HG03095 (cell line): ENCODE measurements around the gene RNPS1.
A peak's percentile ranks its signal among the peaks of the same experiment; 100 is the strongest.
"Not testable (repeated sequence)": the region's sequence is repeated elsewhere in the genome, so short reads cannot be mapped to it uniquely, and the experiment has no call there.

Experiments used
- ATAC-seq: cut with Tn5 transposase; IDR thresholded peaks from one replicate; pipeline ENCODE4 v1.9.1; 2021; ENCODE audit warnings: moderate library complexity; ENCODE audit not compliant: unreplicated experiment

RNPS1 gene

GRCh38 chr16:2282866-2283555 is 15.1 kb upstream of the RNPS1 start:
- no peak for ATAC-seq

- no peak for ATAC-seq
Measured at GRCh38 chr16:2282262-2282661, 14.3 kb upstream of the RNPS1 start.

GRCh38 chr16:2280981-2281542 is 13.1 kb upstream of the RNPS1 start:
- no peak for ATAC-seq

- no peak for ATAC-seq
Measured at GRCh38 chr16:2280461-2280860, 12.5 kb upstream of the RNPS1 start.

GRCh38 chr16:2278956-2279800 is 11.3 kb upstream of the RNPS1 start:
- no peak for ATAC-seq

- no peak for ATAC-seq
Measured at GRCh38 chr16:2278272-2278608, 10.3 kb upstream of the RNPS1 start.

- ATAC-seq = no peak
Measured at GRCh38 chr16:2277466-2278271, 9.7 kb upstream of the RNPS1 start.

- no peak for ATAC-seq
Measured at GRCh38 chr16:2276368-2277195, 8.7 kb upstream of the RNPS1 start.

- ATAC-seq = no peak
Measured at GRCh38 chr16:2275476-2276367, 7.8 kb upstream of the RNPS1 start.

- ATAC-seq = no peak
Measured at GRCh38 chr16:2273931-2274330, 6.0 kb upstream of the RNPS1 start.

GRCh38 chr16:2273484-2273883 is 5.6 kb upstream of the RNPS1 start:
- no peak for ATAC-seq

GRCh38 chr16:2271848-2272461 is 4.0 kb upstream of the RNPS1 start:
- ATAC-seq = no peak

- ATAC-seq = no peak
Measured at GRCh38 chr16:2270588-2271470, 2.9 kb upstream of the RNPS1 start.

- ATAC-seq = no peak
Measured at GRCh38 chr16:2270070-2270462, 2.1 kb upstream of the RNPS1 start.

- peak; percentile 44 for ATAC-seq
Measured at GRCh38 chr16:2267505-2267912, 417 bp downstream of the RNPS1 start.

GRCh38 chr16:2266887-2267286 is 1.0 kb downstream of the RNPS1 start:
- not testable (repeated sequence) for ATAC-seq

- ATAC-seq = not testable (repeated sequence)
Measured at GRCh38 chr16:2263026-2263425, 4.9 kb downstream of the RNPS1 start.

GRCh38 chr16:2260250-2260649 is 7.7 kb downstream of the RNPS1 start:
- no peak for ATAC-seq
